SK-N-SH (cell line): Measurements from ENCODE around the gene IGSF9B. TPM values are rescaled to one million over a fixed set of nuclear protein-coding genes. Genes with fewer than 3 reads are reported as not detected.

Experiments used
- CTCF ChIA-PET: fragments of 300-600, 350-600 bp; formaldehyde crosslinking; extraction: SDS; loops from one replicate; lab custom pipeline; 2021; lab: Yijun Ruan, JAX
- POLR2A ChIA-PET: fragments of 350-600 bp; sonication (Branson Sonifier 250); formaldehyde crosslinking; extraction: SDS; loops from one replicate; lab custom pipeline; 2020; ENCODE audit warnings: antibody characterized with exemption, inconsistent platforms; lab: Yijun Ruan, JAX
- DNase-seq: peaks from one replicate; pipeline ENCODE4 v3.0.0; 2012
- H2AFZ ChIP-seq: fragments of 200-600 bp; sonication (generic); 2 replicates; pipeline ENCODE4 v1.8.1; 2016; ENCODE audit warnings: antibody characterized with exemption, mild to moderate bottlenecking, low read depth
- H3F3A ChIP-seq: fragments of 200-600 bp; sonication (generic); replicated peaks from 2 replicates; pipeline ENCODE3; 2016; ENCODE audit warnings: antibody characterized with exemption, mild to moderate bottlenecking; ENCODE audit not compliant: insufficient read depth
- H3K27ac ChIP-seq, 2 experiments: fragments of 200-500 bp in 1 of 2; fragments of 200-600 bp in 1 of 2; sonication (Bioruptor generic) in 1 of 2; sonication (generic), shearing (Covaris generic) in 1 of 2; 2 replicates each; pipeline versions ENCODE4 v1.5.1 to v1.6.1; 2014 to 2016; ENCODE audit warnings: low read depth in 2 of 2, inconsistent platforms in 1 of 2, low read length in 1 of 2, mild to moderate bottlenecking in 1 of 2, mixed read lengths in 1 of 2
- H3K27me3 ChIP-seq: fragments of 200-600 bp; sonication (generic), shearing (Covaris generic); 2 replicates; pipeline ENCODE4 v1.6.1; 2016; ENCODE audit warnings: mixed run types; ENCODE audit not compliant: insufficient read depth
- H3K36me3 ChIP-seq, 2 experiments: fragments of 200-500 bp in 1 of 2; fragments of 200-600 bp in 1 of 2; sonication (Bioruptor generic) in 1 of 2; sonication (generic) in 1 of 2; replicated peaks in 1 of 2; 2 replicates each; pipeline versions ENCODE3 to v1.5.1; 2014 to 2016; ENCODE audit warnings: low read length in 1 of 2, mild to moderate bottlenecking in 1 of 2; ENCODE audit not compliant: insufficient read depth in 2 of 2, control insufficient read depth in 1 of 2
- H3K4me1 ChIP-seq, 2 experiments: fragments of 200-500 bp in 1 of 2; fragments of 200-600 bp in 1 of 2; sonication (Bioruptor generic) in 1 of 2; sonication (generic), shearing (Covaris generic) in 1 of 2; 2 replicates each; pipeline versions ENCODE4 v1.5.1 to v1.6.1; 2014 to 2016; ENCODE audit warnings: low read depth in 1 of 2, low read length in 1 of 2, mixed run types in 1 of 2; ENCODE audit not compliant: insufficient read depth in 2 of 2, control insufficient read depth in 1 of 2
- H3K4me2 ChIP-seq: fragments of 200-600 bp; sonication (generic), shearing (Covaris generic); 2 replicates; pipeline ENCODE4 v1.6.1; 2017; ENCODE audit warnings: mixed run types
- H3K4me3 ChIP-seq, 2 experiments: fragments of 200-500 bp in 1 of 2; fragments of 200-600 bp in 1 of 2; sonication (Bioruptor generic) in 1 of 2; sonication (generic), shearing (Covaris generic) in 1 of 2; 2 replicates each; pipeline versions ENCODE4 v1.5.1 to v1.8.1; 2014 to 2016; ENCODE audit warnings: low read depth in 2 of 2, inconsistent platforms in 1 of 2, low read length in 1 of 2, mild to moderate bottlenecking in 1 of 2, mixed read lengths in 1 of 2, moderate library complexity in 1 of 2
- H3K79me2 ChIP-seq: fragments of 200-600 bp; sonication (generic); 2 replicates; pipeline ENCODE4 v1.8.1; 2017; ENCODE audit warnings: mild to moderate bottlenecking; ENCODE audit not compliant: insufficient read depth
- H3K9ac ChIP-seq: fragments of 200-600 bp; sonication (generic); 2 replicates; pipeline ENCODE4 v1.6.1; 2017; ENCODE audit warnings: mixed run types
- H3K9me2 ChIP-seq: fragments of 200-600 bp; sonication (generic); 2 replicates; pipeline ENCODE4 v1.6.1; 2017; ENCODE audit warnings: mixed run types
- H3K9me3 ChIP-seq: fragments of 200-600 bp; sonication (generic); 2 replicates; pipeline ENCODE4 v1.6.1; 2017; ENCODE audit warnings: mixed run types, mild to moderate bottlenecking, moderate library complexity
- H4K20me1 ChIP-seq: fragments of 200-600 bp; sonication (generic); 2 replicates; pipeline ENCODE4 v1.6.1; 2017; ENCODE audit warnings: mild to moderate bottlenecking, mixed run types; ENCODE audit not compliant: insufficient read depth
- CHD2 ChIP-seq: fragments of 150-350 bp; IDR thresholded peaks from 2 replicates; pipeline ENCODE4 v1.6.1; 2018; ENCODE audit warnings: low read length; ENCODE audit not compliant: partially characterized antibody
- EP300 ChIP-seq, 2 experiments: IDR thresholded peaks; 2 replicates each; pipeline versions ENCODE4 v1.4.0 to v1.6.1; 2012; ENCODE audit warnings: borderline replicate concordance in 1 of 2, low read depth in 1 of 2, low read length in 1 of 2
- GABPA ChIP-seq: IDR thresholded peaks from 2 replicates; pipeline ENCODE4 v1.4.0; 2012; ENCODE audit warnings: low read depth, mild to moderate bottlenecking
- GATA2 ChIP-seq: sonication (generic); formaldehyde crosslinking; IDR thresholded peaks from 2 replicates; pipeline ENCODE4 v1.5.0; 2020; ENCODE audit warnings: mild to moderate bottlenecking, missing genetic modification reagents
- JUND ChIP-seq: IDR thresholded peaks from 2 replicates; pipeline ENCODE4 v1.4.0; 2012
- MXI1 ChIP-seq: IDR thresholded peaks from 2 replicates; pipeline ENCODE4 v1.6.1; 2012; ENCODE audit warnings: mild to moderate bottlenecking, low read depth, low read length, improper control_type of control experiment
- NRF1 ChIP-seq: IDR thresholded peaks from 2 replicates; pipeline ENCODE4 v1.6.1; 2012; ENCODE audit warnings: low read depth, mild to moderate bottlenecking, low read length
- RCOR1 ChIP-seq: fragments of 150-350 bp; IDR thresholded peaks from 2 replicates; pipeline ENCODE4 v1.6.1; 2017; ENCODE audit warnings: antibody characterized with exemption, low read length
- RFX5 ChIP-seq: IDR thresholded peaks from 2 replicates; pipeline ENCODE4 v1.6.1; 2012; ENCODE audit warnings: mild to moderate bottlenecking, improper control_type of control experiment, low read length
- SIN3A ChIP-seq: IDR thresholded peaks from 2 replicates; pipeline ENCODE4 v1.6.1; 2012; ENCODE audit warnings: low read depth, mild to moderate bottlenecking, low read length, moderate library complexity, borderline replicate concordance
- SMC3 ChIP-seq: IDR thresholded peaks from 2 replicates; pipeline ENCODE4 v1.6.1; 2012; ENCODE audit warnings: low read depth, low read length, improper control_type of control experiment
- TAF1 ChIP-seq: IDR thresholded peaks from 2 replicates; pipeline ENCODE4 v1.6.1; 2012; ENCODE audit warnings: low read depth, mild to moderate bottlenecking, low read length, moderate library complexity, borderline replicate concordance
- TCF12 ChIP-seq: IDR thresholded peaks from 2 replicates; pipeline ENCODE4 v1.4.0; 2012
- TEAD4 ChIP-seq: IDR thresholded peaks from 2 replicates; pipeline ENCODE4 v1.4.0; 2012; ENCODE audit warnings: mild to moderate bottlenecking, borderline replicate concordance; ENCODE audit not compliant: insufficient read depth
- YY1 ChIP-seq: IDR thresholded peaks from 2 replicates; pipeline ENCODE4 v1.4.0; 2012; ENCODE audit warnings: low read depth, mild to moderate bottlenecking
- WGBS: methylation state at CpG from one replicate; pipeline ENCODE4 v1.1.6; 2017; ENCODE audit warnings: low lambda C conversion rate; 5-methylcytosine and 5-hydroxymethylcytosine counted together
- polyA plus RNA-seq, 3 experiments: library from polyadenylated mRNA; depleted of rRNA; stranded (reverse); fragments of >200 nt; gene quantifications; 2 replicates each; pipeline ENCODE4 v1.2.3, GENCODE V29; 2012
- TF ChIP-seq, protein P1 (sequence below): fragments of 200-600 bp; sonication (generic); IDR thresholded peaks from 2 replicates; pipeline ENCODE4 v1.6.1; 2017; ENCODE audit warnings: antibody characterized with exemption, mild to moderate bottlenecking, moderate library complexity
- TF ChIP-seq, protein P2 (sequence below): IDR thresholded peaks from 2 replicates; pipeline ENCODE4; 2012
- TF ChIP-seq, protein P3 (sequence below): IDR thresholded peaks from 2 replicates; pipeline ENCODE4 v1.4.0; 2012; ENCODE audit warnings: low read depth, borderline replicate concordance

IGSF9B gene
- polyA plus RNA-seq, 1 of the 3 experiments (the other 2 are of a cell fraction) = 0.41 TPM

DNA sequence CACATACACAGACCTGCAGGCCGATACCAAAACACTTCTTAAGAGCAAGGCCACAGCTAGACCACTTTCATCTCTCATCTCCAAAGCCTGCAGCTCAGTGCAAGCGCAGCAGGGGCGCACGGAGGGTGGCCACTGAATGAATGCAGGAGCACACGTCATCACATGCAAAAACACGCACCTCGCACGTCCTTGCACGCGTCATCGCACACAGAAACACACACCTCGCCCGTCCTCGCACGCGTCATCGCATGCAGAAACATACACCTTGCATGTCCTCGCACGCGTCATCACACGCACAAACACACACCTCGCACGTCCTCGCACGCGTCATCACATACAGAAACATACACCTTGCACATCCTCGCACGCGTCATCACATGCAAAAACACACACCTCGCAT lies 17.2 kb downstream of the IGSF9B start:
- ChIA-PET POLR2A (no interaction called here), CTCF (interaction anchor here (2.0 to 3.7 kb wide), 3 partner anchors 7 to 111 kb away, joined by 8 to 45 read pairs (median 37); no protein-coding TSS in a partner anchor)
- no peak overlapping the region for H3K4me3 ChIP-seq

DNA sequence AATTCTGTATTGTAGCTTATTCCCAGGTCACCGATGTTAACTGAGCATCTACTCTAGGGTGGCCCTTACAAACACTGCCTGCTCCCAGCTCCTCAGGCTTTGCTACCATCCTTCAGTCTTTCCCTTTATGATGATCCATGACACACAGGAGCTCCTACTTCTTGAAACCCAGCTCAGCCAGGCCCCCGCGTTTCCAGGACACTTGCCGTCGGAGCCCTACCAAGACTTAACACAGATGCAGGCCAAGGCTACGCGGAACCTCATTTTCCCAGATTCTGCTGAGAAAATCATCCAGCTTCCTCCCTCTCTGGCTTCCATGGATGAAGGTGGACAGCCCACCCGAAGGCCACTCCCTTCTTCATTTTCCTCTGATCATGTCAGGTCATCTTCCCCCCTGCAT lies 18.6 kb downstream of the IGSF9B start:
- Histone ChIP-seq H3K4me2 (no peak overlapping the region), H4K20me1 (no peaks in the 10 kb centered on the region), H3K27ac (peak overlapping the region in 1 of 2 experiments; percentile 100; a peak in 2 of 4 replicates), H3K27me3 (no peaks in the 10 kb centered on the region), H3K9me2 (no peaks in the 10 kb centered on the region), H2AFZ (no peak overlapping the region), H3K4me1 (peaks cover 0 to 79% of the 10 kb centered on the region in 2 experiments; a peak in 1 of 4 replicates), H3F3A (no peaks in the 10 kb centered on the region), H3K36me3 (no peaks in the 10 kb centered on the region), H3K9ac (no peak overlapping the region), H3K4me3 (no peak overlapping the region), H3K9me3 (no peaks in the 10 kb centered on the region), H3K79me2 (no peaks in the 10 kb centered on the region)
- POLR2A ChIA-PET = interaction anchor here (1.3 to 5.7 kb wide), 4 partner anchors 8 to 99 kb away, joined by 4 to 102 read pairs (median 10); no protein-coding TSS in a partner anchor
- DNase-seq = no peak
- TF ChIP-seq, protein P1, sequence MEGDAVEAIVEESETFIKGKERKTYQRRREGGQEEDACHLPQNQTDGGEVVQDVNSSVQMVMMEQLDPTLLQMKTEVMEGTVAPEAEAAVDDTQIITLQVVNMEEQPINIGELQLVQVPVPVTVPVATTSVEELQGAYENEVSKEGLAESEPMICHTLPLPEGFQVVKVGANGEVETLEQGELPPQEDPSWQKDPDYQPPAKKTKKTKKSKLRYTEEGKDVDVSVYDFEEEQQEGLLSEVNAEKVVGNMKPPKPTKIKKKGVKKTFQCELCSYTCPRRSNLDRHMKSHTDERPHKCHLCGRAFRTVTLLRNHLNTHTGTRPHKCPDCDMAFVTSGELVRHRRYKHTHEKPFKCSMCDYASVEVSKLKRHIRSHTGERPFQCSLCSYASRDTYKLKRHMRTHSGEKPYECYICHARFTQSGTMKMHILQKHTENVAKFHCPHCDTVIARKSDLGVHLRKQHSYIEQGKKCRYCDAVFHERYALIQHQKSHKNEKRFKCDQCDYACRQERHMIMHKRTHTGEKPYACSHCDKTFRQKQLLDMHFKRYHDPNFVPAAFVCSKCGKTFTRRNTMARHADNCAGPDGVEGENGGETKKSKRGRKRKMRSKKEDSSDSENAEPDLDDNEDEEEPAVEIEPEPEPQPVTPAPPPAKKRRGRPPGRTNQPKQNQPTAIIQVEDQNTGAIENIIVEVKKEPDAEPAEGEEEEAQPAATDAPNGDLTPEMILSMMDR = no peak
- TF ChIP-seq CHD2 (no peak), TCF12 (no peak), YY1 (no peak)
- CTCF ChIA-PET = interaction anchor here (1.3 to 6.7 kb wide), 7 partner anchors 9 to 289 kb away, joined by 3 to 45 read pairs (median 11); partner anchors contain the start of gene IGSF9B
- WGBS = 83% methylated on average over 8 of the region's 8 CpGs

More for the DNA sequence above, 17.2 kb downstream of the IGSF9B start:
- Histone ChIP-seq H4K20me1 (no peaks in the 10 kb centered on the region), H3K9me2 (no peaks in the 10 kb centered on the region), H3K9me3 (no peaks in the 10 kb centered on the region), H3K4me2 (no peak overlapping the region), H3K36me3 (no peaks in the 10 kb centered on the region), H3K9ac (no peak overlapping the region), H2AFZ (no peak overlapping the region), H3K27ac (no peak overlapping the region), H3K79me2 (no peaks in the 10 kb centered on the region), H3F3A (no peaks in the 10 kb centered on the region), H3K27me3 (no peaks in the 10 kb centered on the region), H3K4me1 (peaks cover 0 to 85% of the 10 kb centered on the region in 2 experiments; a peak in 1 of 4 replicates)
- WGBS = 94% methylated on average over 30 of the region's 30 CpGs
- DNase-seq = no peak
- TF ChIP-seq YY1 = no peak
- no peak for TF ChIP-seq CHD2

DNA sequence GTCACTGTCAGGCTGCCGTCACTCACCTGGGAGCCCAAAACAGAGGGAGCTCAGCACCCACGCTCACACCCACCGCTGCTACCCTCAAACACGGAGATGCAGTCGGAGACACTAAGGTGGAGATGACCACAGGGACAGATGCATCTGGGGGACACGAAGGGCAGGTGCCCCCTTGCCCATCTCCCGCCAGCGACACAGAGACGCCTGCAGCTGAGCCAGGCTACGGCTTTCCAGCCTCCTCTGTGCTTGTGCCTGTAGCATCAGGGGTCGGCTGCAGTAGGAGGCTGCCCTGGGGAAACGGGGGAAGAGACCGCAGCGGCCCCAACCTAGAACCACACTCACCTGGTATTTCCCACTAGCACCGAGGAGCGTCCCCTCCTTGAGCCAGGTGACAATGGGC lies 19.3 kb downstream of the IGSF9B start:
- H3K9me2 ChIP-seq = no peaks in the 10 kb centered on the region
- H3F3A ChIP-seq = no peaks in the 10 kb centered on the region
- H3K4me1 ChIP-seq = peaks cover 0 to 75% of the 10 kb centered on the region in 2 experiments; a peak in 1 of 4 replicates
- H3K79me2 ChIP-seq = no peaks in the 10 kb centered on the region
- no peaks in the 10 kb centered on the region for H4K20me1 ChIP-seq
- no peak overlapping the region for H3K9ac ChIP-seq
- DNase-seq = no peak
- CTCF ChIA-PET = interaction anchor here (0.7 to 6.7 kb wide), 8 partner anchors 9 to 113 kb away, joined by 3 to 45 read pairs (median 10); partner anchors contain the start of gene IGSF9B
- no peak overlapping the region; a peak in 1 of 4 replicates for H3K4me3 ChIP-seq
- H2AFZ ChIP-seq = no peak overlapping the region
- peak overlapping the region in 1 of 2 experiments; percentile 100; a peak in 2 of 4 replicates for H3K27ac ChIP-seq
- no peaks in the 10 kb centered on the region for H3K36me3 ChIP-seq
- H3K9me3 ChIP-seq = no peaks in the 10 kb centered on the region
- 83% methylated on average over 10 of the region's 16 CpGs for WGBS
- H3K27me3 ChIP-seq = no peaks in the 10 kb centered on the region
- H3K4me2 ChIP-seq = no peak overlapping the region
- POLR2A ChIA-PET = interaction anchor here (1.1 to 5.7 kb wide), 8 partner anchors 9 to 103 kb away, joined by 4 to 102 read pairs (median 6); partner anchors contain the start of gene IGSF9B
- TF ChIP-seq, protein P2, sequence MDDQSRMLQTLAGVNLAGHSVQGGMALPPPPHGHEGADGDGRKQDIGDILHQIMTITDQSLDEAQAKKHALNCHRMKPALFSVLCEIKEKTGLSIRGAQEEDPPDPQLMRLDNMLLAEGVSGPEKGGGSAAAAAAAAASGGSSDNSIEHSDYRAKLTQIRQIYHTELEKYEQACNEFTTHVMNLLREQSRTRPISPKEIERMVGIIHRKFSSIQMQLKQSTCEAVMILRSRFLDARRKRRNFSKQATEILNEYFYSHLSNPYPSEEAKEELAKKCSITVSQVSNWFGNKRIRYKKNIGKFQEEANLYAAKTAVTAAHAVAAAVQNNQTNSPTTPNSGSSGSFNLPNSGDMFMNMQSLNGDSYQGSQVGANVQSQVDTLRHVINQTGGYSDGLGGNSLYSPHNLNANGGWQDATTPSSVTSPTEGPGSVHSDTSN = no peak
- TF ChIP-seq JUND = no peak
- no peak for TF ChIP-seq TEAD4
- TF ChIP-seq EP300 (IDR thresholded peaks at IDR 0.05; ENCODE audit: borderline replicate concordance in 1 of 2, low read depth in 1 of 2, low read length in 1 of 2) = no peak
- TF ChIP-seq RFX5 = no peak
- no peak for TF ChIP-seq GATA2 (CRISPR knock-in tag)
- no peak for TF ChIP-seq RCOR1
- TF ChIP-seq GABPA = no peak
- no peak for TF ChIP-seq SIN3A
- no peak for TF ChIP-seq NRF1
- TF ChIP-seq, protein P3, sequence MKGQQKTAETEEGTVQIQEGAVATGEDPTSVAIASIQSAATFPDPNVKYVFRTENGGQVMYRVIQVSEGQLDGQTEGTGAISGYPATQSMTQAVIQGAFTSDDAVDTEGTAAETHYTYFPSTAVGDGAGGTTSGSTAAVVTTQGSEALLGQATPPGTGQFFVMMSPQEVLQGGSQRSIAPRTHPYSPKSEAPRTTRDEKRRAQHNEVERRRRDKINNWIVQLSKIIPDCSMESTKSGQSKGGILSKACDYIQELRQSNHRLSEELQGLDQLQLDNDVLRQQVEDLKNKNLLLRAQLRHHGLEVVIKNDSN = no peak
- no peak for TF ChIP-seq MXI1
- no peak for TF ChIP-seq TAF1
- no peak for TF ChIP-seq SMC3
